NOMO-1 treated with DMSO at 0.1 percent for 48 hours (cell line): Measurements from ENCODE around the gene EXD2.
"Not testable (repeated sequence)": the region's sequence is repeated elsewhere in the genome, so short reads cannot be mapped to it uniquely, and the experiment has no call there.

Experiments used
- DNase-seq: peaks from one replicate; lab custom pipeline; 2025; ENCODE audit not compliant: unreplicated experiment; lab: John Stamatoyannopoulos, UW

The EXD2 gene

GRCh38 chr14:69190191-69190590 is 1.1 kb upstream of the EXD2 start:
- no peak for DNase-seq

GRCh38 chr14:69193721-69194120 is 2.4 kb downstream of the EXD2 start:
- DNase-seq = no peak

- DNase-seq = no peak
Observed at GRCh38 chr14:69199786-69200185, 8.5 kb downstream of the EXD2 start.

DNA sequence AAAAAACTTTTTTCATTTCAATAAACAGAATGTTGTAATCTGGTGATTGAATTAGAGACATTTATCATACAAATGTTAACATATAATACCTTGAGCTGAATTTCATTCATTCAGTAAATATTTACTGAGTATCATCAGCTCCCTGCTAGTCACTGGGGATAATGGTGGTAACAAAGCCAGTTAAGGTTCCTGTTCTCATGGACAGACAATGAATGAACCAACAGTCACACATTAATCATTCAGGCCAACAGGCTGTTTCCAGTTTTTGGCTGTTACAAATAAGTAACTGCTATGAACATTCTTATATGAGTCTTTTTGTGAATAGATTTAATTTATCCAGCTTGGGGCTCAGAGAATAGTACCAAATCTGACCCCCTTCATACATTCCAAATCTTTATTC is 13.5 kb downstream of the EXD2 start:
- DNase-seq = no peak

DNA sequence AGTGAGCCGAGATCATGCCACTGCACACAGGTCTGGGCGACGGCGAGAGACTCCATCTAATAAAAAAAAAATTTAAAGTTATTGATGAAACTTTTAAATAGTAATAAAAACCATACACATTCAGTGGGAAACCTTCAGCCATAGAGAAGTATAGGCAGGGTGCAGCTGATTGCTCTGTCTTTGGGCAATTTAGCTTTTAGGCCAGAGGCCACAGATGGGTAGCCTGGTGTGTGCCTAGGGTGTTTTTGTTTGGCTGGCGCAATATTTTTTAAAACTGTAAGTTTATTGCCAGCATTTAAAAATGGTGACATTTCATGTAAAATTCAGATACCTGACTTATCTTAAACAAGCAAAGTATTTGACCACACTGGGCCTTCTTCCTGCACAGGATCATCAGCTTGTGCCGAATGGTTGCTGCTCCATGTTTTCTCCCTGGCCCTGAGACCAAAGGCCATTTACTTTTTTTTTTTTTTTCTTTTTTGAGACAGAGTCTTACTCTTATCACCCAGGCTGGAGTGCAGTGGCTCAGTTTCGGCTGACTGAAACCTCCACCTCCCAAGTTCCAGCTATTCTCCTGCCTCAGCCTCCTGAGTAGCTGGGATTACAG is 16.2 kb downstream of the EXD2 start:
- DNase-seq = no peak

DNA sequence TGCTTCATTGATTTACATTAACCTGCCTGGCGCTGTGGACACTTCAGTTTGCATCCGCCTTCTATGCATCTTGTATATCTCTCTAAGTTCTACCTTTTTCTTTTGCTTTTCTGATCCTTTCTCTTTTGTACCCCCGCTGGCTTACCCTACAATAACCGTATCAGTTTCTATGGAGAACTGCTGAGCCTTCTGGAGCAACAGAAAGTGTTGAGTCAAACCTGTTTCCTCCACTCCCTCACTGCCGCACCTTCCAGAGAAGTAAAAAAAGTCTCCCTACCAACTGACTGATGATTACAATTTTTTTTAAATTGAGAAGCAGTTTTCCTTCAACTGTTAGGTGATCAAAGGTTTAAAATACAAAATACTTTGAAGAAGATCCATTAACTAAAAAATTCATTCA is 17.4 kb downstream of the EXD2 start:
- no peak for DNase-seq

DNA sequence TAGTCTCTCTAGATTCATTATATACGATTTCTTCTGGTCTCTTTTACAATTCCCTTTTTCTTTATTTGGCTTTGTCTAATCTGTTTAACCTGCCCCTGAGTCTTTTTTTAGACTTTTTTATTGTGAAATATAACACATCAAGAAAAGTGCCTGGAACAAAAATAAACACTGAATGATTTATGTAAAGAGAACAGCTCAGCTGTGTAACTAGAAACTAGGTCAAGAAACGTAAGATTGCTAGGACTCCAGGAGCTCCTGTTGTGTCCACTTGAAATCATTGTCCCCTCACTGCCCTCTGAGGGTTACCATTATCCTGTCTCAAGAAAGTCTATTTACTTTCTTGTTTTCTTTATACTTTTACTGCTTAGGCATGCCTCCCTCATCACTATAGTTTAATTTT is 23.1 kb downstream of the EXD2 start:
- no peak for DNase-seq

DNA sequence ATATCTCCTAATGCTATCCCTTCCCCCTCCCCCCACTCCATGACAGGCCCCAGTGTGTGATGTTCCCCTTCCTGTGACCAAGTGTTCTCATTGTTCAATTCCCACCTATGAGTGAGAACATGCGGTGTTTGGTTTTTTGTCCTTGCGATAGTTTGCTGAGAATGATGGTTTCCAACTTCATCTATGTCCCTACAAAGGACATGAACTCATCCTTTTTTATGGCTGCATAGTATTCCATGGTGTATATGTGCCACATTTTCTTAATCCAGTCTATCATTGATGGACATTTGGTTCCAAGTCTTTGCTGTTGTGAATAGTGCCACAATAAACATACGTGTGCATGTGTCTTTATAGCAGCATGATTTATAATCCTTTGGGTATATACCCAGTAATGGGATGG is 26.4 kb downstream of the EXD2 start:
- not testable (repeated sequence) for DNase-seq

DNA sequence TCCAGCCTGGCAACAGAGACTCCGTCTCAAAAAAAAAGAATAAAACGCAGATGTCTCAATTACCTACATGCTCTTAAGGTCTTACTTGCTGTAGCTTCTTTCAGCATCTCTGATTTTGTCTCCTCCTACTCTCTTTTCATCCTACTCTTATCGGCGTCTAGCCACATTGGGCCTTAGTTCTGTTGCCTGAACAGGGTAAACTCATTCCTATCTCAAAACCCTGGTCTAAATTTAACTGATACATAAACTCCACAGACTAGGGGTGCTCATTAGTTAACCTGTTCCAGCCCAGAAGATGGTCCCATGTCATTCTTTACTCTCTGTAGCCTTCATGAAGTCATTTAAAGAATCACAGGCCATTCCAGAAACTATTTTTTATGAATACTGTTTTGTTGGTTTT is 33.6 kb downstream of the EXD2 start:
- DNase-seq = no peak

DNA sequence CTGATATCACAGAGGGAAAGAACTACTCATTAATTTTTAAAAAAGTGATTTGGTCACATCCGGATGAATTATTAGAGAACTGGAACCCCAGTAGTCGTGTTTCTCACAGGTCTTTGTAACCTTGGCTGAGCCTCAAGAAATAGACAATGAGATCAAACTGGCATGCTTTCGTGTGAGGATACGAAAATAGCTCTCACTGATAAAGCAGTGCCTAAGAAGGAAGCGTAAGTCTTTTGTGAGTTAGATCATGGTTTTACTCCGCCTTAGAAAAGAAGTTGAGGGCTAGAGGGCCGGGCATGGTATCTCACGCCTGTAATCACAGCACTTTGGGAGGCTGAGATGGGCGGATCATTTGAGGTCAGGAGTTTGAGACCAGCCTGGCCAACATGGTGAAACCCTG is 34.9 kb downstream of the EXD2 start:
- DNase-seq = no peak

GRCh38 chr14:69226736-69227135 is 35.4 kb downstream of the EXD2 start:
- DNase-seq = no peak

- no peak for DNase-seq
Observed at GRCh38 chr14:69231486-69231885, 40.2 kb downstream of the EXD2 start.

DNA sequence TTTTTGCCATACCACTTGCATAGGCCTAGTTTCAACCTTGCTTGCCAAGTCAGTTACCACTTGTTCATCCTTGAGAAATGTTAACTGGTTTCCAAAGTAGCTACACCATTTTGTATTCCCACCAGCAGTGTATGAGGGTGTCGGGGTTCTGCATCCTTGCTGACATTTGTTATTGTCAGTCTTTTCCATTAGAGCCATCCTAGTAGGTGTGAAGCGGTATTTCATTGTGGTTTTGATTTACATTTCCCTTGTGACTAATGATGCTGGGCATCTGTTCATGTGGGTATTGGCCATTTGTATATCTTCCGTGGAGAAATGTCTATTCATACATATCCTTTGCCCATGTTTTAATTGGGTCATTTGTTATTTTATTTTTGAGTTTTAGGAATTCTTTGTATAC is 41.1 kb downstream of the EXD2 start:
- DNase-seq = no peak

DNA sequence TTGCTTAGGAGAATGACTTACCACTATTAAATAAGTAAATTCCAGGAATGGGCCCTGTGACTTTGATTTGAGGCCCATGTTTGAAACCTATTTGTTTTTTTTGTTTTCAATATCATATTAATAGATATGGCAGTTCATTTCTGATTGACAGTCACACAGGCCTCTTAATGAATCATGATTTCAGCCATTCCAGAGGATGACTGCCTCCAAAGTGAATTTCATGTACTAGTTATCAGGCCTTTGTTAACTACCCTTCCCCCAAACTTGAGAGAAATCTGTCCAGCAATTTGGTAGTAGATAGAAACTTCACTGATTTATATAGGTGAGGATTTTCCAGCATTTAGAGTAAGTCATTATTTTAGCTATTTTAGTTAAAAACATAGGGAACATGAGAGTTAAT is 42.8 kb downstream of the EXD2 start:
- DNase-seq = no peak

DNA sequence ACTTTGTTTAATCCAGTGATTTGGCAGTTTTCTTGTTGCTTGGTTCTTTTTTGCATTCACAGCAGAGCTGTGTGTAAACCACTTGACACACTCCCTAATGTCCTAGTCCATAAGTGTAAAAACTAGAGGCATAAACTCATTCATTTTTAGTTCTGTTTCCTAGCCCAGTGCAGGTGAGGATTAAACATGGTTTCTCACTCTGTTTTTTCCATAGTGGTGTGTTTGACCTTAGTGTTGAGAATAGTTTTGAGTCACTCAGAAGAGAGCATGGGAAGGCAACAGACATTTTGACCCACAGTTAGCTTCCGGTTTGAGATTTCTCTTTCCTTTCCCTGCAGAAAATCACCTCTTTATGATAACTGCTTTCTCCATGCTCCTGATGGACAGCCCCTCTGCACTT is 44.4 kb downstream of the EXD2 start:
- no peak for DNase-seq

GRCh38 chr14:69237142-69237541 is 45.8 kb downstream of the EXD2 start:
- DNase-seq = no peak

DNA sequence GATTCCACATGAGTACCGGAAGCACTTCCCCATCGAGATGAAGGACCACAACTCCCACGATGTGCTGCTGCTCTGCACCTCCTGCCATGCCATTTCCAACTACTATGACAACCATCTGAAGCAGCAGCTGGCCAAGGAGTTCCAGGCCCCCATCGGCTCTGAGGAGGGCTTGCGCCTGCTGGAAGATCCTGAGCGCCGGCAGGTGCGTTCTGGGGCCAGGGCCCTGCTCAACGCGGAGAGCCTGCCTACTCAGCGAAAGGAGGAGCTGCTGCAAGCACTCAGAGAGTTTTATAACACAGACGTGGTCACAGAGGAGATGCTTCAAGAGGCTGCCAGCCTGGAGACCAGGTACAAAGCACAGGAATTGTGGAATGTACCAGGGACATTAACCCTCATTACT is 46.3 kb downstream of the EXD2 start:
- DNase-seq = no peak

DNA sequence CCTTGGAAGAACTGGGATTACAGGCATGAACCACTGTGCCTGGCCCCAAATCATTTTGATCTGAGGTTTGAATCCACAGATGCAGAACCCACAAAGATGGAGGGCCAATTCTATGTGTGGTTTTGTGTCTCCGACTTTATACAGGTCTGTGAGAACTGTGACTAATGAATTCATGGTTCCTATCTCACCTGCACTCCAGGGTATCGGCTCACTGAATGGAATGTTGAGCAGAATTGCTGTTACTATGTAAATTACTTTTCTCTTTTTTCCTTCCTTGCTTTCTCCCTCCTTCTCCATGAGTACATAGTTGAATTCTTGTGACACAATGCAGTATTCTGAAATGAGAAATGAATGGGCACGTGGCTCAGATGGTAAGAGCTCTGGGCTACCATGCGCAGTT is 47.6 kb downstream of the EXD2 start:
- no peak for DNase-seq

- DNase-seq = no peak
Observed at GRCh38 chr14:69240527-69241173, 49.4 kb downstream of the EXD2 start.

DNA sequence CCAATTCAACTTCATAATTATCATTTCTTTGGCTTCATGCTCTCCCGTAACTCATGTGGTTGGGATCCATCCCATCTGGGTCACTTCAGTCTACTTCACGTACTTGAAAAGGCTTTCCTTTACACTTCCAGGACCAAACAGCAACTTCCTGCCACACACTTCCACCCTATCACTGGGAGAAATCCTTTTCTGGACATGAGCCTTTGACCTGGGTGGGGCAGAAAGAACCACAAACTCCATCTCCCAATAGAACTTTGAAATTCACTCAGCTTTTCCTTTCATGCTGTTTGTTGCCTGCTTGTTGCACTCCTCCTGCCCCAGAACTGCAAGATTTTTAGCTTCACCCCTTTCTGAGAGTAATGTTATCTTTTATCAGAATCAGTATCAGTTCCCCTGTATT is 50.3 kb downstream of the EXD2 start:
- DNase-seq = no peak

- peak; percentile 57 for DNase-seq
Observed at GRCh38 chr14:69242311-69243224, 51.3 kb downstream of the EXD2 start.

GRCh38 chr14:69244946-69245345 is 53.6 kb downstream of the EXD2 start:
- no peak for DNase-seq
